Jurkat, Clone E6-1 (cell line): ENCODE measurements around the gene PRMT6. TPM values are rescaled to one million over a fixed set of nuclear protein-coding genes. Genes with fewer than 3 reads are reported as not detected.
"Not testable (repeated sequence)": the region's sequence is repeated elsewhere in the genome, so short reads cannot be mapped to it uniquely, and the experiment has no call there.

ENCODE experiments used
- DNase-seq: peaks from one replicate; pipeline ENCODE4 v3.0.0-alpha.2; 2011; ENCODE audit warnings: low read depth, low spot score
- H3K4me3 ChIP-seq: 2 replicates; pipeline ENCODE4 v1.5.1; 2011; ENCODE audit warnings: mild to moderate bottlenecking, low read length, control low read depth, moderate library complexity
- polyA plus RNA-seq: library from polyadenylated mRNA; unstranded; fragments of >200 nt; gene quantifications from one replicate; pipeline ENCODE4 v1.2.1, GENCODE V29; 2012; ENCODE audit warnings: missing spikeins; ENCODE audit not compliant: insufficient read length, insufficient read depth

PRMT6 gene
- 14.7 TPM for polyA plus RNA-seq

DNA sequence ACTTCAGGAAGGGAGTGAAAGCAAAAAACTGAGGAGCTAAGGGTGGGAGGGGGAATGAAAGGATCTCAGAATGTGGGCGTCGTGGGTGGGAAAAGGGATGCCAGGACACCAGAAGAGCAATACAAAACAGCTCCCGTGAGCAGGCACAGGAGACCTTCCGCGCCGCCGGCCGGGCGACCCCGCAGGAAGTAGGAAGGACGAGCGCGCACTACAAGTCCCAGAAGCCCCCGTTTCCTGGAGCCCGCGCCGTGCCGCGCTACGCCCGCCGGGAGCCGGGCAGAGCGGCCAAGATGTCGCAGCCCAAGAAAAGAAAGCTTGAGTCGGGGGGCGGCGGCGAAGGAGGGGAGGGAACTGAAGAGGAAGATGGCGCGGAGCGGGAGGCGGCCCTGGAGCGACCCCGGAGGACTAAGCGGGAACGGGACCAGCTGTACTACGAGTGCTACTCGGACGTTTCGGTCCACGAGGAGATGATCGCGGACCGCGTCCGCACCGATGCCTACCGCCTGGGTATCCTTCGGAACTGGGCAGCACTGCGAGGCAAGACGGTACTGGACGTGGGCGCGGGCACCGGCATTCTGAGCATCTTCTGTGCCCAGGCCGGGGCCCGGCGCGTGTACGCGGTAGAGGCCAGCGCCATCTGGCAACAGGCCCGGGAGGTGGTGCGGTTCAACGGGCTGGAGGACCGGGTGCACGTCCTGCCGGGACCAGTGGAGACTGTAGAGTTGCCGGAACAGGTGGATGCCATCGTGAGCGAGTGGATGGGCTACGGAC lies at the start of gene PRMT6:
Gene PRMT6, plus strand, starts transcription at position 249 of the 771 bp plus-strand sequence. Its CDS starts 42 bp downstream, at position 291.
- DNase-seq: peak; percentile 79
- peak within 1 kb of the TSS; percentile 97 for H3K4me3 ChIP-seq

DNA sequence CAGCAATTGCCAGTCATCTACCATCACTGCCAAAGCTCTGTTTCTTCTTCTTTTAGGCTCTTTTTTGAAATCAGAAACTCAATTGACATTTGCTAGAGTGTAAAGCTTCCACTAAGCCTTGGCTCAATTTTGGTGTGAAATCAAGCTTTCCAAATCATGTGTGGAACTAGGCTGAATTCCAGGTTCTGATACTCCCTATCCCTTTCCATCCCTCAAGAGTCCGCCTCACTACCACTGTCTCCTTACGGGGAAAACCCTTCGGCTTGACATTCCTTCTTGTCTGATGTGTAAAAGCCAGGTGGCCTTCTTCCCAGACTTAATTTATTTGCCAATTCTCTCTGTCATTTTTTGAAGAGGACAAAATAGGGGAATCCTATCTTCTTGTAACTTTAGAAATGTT lies 47.2 kb upstream of the PRMT6 start:
- no peak overlapping the region for H3K4me3 ChIP-seq
- DNase-seq: no peak

DNA sequence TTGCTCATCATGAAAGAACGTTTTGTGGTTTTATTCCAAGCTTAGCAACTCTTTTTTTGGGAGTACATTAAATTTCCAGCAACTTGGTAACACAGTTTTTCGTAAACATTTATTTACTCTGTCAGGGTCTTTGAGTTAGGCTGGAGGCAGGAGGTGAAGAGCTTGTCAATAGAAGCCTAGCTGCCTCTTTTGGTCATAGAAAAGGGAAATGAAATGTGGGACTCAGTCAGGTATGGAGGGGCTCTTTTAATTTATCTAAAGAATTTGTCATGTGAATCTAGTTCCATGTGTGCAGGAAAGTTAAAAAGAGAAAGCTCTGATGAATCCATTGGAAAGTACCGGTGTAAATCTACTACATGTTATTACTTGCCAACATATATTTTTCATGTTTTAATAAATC lies 45.9 kb upstream of the PRMT6 start:
- DNase-seq: no peak
- no peak overlapping the region for H3K4me3 ChIP-seq

DNA sequence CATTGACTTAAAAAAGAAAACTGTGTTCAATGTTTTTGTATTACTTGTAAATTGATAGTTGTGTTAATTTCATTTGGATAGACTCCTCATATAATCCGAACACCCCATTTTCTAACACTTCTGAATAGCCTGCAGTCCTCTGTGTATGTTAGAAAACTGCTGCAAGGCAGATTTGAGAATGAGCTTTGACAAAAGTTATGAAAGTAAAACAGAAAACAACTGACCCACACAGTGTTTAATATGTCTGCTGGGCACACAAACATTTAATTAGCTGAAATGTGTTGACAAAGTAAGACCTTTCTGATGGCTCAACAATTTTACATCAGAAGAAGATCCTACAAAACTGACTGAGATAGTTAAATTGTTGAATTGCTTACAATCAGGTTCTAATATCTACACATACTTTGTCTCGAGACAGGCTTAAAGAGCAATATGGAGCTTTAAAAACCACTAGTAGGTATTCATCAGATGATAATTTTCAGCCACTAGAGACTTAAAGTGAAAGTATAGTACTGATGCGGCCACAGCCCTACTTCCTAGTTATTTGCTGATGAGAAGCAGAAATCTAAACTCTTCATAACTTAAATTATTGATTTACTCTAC lies 40.0 kb upstream of the PRMT6 start:
- H3K4me3 ChIP-seq: no peak overlapping the region
- no peak for DNase-seq

DNA sequence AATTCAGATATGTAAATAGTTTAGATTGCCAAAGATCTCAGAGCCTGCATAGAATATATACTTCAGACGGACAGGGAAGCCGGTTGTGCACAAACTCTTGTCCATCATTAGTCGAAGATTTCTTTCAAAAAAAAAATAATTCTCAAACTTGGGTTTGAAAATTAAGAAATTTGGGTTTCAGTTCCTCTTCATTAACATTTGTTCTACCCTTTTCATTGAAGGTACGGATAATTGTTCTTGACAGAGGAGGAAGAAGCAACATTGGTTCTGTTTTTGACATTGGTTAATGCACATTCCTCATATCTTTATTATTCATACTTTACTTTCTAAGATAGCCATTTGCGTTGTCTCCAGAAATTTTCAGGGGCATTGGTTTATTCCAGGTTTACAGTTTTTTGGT lies 38.0 kb upstream of the PRMT6 start:
- no peak for DNase-seq
- no peak overlapping the region for H3K4me3 ChIP-seq

DNA sequence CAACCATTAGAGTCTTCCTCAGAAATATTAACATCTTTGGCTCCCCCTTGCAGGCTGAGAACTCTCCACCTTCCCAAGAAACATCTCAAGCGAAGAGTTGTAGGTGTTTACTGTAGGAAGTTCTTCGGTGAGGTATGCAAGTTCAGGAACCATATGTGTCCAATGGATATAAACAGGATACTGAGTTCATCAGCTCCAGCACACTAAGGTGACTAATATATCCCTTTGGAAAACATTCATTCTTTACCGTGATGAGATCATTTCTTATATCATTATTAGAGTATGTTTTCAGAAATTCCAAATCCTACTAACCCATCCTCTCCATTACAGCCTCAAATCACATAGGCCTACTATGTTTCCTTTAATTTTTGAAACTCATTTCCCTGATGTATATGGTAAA lies 37.3 kb upstream of the PRMT6 start:
- no peak for DNase-seq
- H3K4me3 ChIP-seq: no peak overlapping the region

DNA sequence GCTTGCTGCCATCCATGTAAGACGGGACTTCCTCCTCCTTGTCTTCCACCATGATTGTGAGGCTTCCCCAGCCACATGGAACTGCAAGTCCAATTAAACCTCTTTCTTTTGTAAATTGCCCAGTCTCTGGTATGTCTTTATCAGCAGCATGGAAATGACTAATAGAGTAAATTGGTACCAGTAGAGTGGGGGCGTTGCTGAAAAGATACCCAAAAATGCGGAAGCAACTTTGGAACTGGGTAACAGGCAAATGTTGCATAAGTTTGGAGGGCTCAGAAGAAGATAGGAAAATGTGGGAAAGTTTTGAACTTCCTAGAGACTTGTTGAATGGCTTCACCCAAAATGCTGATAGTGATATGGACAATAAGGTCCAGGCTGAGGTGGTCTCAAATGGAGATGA lies 17.6 kb upstream of the PRMT6 start:
- not testable (repeated sequence) for H3K4me3 ChIP-seq, DNase-seq

DNA sequence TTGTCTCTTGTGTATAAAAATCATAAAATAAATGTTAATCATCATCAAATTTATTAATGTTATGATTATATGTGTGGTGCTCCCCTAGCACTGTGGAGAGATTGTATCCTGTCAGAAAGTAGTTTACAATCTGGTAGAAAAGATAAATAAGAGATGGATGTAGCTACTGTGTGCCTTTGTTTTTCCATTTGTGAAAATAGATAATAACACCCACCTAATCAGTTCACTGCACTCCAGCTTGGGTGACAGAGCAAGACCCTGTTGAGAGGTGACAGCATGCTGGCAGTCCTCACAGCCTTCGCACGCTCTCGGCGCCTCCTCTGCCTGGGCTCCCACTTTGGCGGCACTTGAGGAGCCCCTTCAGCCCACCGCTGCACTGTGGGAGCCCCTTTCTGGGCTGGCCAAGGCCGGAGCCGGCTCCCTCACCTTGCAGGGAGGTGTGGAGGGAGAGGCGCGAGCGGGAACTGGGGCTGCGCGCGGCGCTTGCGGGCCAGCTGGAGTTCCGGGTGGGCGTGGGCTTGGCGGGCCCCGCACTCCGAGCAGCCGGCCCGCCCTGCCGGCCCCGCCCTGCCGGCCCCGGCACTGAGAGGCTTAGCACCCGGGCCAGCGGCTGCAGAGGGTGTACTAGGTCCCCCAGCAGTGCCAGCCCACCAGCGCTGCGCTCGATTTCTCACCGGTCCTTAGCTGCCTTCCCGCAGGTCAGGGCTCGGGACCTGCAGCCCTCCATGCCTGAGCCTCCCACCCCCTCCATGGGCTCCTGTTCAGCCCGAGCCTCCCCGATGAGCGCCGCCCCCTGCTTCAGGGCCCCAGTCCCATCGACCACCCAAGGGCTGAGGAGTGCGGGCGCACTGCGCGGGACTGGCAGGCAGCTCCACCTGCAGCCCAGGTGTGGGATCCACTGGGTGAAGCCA lies 11.9 kb upstream of the PRMT6 start:
- not testable (repeated sequence) for DNase-seq, H3K4me3 ChIP-seq

DNA sequence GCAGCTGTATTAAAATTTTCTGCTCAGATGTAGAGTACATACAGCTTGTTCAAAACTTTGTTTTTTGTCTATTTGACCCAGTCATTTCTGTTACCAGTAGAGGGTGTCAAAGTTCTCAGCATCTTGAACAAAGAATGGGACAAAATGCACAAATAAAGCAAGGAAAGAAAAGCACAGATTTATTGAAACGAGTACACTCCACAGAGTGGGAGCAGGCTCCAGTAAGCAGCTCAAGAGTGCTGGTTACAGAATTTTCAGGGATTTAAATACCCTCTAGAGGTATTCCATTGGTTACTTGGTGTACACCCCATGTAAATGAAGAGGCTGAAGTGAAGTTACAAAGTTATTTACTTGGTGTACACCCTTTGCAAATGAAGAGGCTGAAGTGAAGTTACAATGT lies 8.9 kb upstream of the PRMT6 start:
- no peak for DNase-seq
- H3K4me3 ChIP-seq: no peak overlapping the region

DNA sequence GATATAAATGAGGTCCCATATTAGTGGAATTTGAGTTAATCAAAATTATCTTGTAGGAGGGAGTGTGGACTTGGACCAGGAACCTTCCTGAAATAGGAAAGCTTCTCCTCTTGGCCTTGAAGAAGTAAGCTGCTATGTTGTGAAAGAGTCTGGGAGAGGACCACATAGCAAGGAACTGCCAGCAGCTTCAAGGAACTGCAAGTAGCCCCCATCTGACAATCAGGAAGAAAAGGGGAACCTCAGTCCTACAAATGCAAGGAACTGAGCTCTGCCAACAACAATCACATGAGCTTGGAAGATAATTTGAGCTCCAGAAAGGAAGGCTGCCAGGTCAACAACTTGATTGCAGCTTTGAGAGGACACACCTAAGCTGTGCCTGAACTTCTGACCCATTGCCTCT lies 8.2 kb upstream of the PRMT6 start:
- H3K4me3 ChIP-seq: no peak overlapping the region
- DNase-seq: no peak

DNA sequence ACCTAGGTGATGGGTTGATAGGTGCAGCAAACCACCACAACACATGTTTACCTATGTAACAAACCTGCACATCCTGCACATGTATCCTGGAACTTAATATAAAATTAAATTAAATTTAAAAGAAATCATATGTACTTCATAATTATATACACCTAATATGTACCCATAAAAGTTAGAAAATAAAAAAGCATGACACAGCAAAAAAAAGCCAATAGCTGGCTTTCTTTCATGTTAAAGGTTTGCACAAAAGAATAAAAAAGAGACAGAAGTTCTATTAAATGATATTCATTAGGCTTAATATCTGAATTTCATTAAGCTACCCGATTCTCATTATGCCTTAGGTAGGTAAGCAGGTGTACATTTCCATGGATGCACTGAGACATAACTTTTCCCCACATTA lies 5.2 kb upstream of the PRMT6 start:
- H3K4me3 ChIP-seq: no peak overlapping the region
- no peak for DNase-seq

DNA sequence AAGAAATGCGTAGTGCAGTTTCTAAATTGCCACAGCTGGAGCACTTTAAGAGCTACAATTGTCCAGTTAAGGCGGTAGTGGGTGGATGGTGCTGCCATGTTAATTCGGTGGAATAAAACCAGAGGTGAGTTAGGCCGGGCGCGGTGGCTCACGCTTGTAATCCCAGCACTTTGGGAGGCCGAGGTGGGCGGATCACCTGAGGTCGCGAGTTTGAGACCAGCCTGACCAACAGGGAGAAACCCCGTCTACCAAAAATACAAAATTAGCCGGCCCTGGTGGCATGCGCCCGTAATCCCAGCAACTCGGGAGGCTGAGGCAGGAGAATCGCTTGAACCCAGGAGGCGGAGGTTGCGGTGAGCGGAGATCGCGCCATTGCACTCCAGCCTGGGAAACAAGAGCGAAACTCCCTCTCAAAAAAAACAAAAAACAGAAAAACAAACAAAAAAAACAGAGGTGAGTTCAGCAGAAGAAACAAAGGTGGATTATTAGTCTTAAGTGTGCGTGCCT lies 502 bp upstream of the PRMT6 start:
- H3K4me3 ChIP-seq: peak overlapping the region; percentile 97
- not testable (repeated sequence) for DNase-seq

DNA sequence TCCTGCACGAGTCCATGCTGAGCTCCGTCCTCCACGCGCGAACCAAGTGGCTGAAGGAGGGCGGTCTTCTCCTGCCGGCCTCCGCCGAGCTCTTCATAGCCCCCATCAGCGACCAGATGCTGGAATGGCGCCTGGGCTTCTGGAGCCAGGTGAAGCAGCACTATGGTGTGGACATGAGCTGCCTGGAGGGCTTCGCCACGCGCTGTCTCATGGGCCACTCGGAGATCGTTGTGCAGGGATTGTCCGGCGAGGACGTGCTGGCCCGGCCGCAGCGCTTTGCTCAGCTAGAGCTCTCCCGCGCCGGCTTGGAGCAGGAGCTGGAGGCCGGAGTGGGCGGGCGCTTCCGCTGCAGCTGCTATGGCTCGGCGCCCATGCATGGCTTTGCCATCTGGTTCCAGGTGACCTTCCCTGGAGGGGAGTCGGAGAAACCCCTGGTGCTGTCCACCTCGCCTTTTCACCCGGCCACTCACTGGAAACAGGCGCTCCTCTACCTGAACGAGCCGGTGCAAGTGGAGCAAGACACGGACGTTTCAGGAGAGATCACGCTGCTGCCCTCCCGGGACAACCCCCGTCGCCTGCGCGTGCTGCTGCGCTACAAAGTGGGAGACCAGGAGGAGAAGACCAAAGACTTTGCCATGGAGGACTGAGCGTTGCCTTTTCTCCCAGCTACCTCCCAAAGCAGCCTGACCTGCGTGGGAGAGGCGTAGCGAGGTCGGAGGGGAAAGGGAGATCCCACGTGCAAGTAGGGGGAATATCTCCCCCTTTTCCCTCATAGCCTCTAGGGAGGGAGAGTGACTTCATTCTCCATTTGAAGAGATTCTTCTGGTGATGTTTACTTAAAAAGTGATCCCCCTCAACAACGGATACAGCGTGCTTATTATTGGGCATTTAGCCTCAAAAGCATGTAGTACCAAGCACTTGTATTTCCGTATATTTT lies 991 bp downstream of the PRMT6 start:
- peak overlapping the region; percentile 97 for H3K4me3 ChIP-seq
- DNase-seq: no peak

DNA sequence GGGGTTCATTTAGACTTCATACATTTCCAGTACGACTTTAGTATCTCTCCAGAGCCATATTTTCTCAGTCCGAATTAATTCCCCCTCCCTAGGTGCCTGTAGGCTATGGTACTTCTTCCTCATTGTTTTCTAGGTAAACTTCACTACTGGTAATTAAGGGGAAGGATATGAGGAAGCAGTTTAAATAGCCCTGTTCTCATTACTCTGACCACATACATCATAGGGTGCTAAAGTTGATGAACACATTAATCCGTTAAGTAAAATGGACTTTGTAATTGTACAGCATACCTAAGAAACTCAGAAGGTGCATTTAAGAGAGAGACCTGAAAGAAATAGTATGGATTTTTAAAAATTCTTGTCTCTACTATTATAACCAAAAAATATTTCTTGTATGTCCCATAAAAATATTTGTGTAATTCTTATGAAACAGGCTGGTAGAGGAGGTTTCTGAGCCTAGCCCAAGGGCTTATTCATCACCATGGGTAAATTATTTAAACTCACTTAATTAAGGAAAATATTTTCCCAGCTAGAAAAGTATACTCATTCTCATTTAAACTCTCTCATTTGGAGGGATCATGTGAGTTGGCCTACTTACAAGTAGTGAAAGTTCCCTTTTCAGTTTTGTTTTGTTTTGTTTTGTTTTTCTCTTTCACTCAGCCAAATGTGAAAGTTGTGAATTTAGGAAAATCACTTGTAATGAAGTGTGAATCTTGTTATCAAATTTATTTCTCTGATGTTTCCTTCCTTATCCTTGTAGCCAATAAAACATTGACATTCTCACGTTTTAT lies 2.0 kb downstream of the PRMT6 start:
- no peak for DNase-seq
- H3K4me3 ChIP-seq: no peak overlapping the region

DNA sequence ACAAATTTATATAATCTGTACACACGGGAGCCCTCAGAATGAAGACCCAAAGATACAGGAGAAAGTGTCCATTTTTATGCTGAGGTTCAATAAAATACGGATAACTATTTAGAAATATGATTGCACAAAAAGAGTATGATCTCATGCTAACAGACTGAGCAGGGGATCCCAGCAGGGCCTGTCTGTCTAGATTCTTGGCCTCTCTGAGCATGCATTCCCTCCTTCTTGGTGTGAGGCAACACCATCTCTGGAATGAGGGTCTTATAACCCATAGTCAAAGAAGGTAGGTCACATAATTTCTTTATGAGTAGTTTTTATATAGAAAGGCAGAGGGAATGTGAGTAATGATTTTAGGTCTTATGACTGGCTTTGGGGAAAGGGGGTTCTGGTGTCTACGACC lies 5.4 kb downstream of the PRMT6 start:
- no peak for DNase-seq
- H3K4me3 ChIP-seq: no peak overlapping the region

DNA sequence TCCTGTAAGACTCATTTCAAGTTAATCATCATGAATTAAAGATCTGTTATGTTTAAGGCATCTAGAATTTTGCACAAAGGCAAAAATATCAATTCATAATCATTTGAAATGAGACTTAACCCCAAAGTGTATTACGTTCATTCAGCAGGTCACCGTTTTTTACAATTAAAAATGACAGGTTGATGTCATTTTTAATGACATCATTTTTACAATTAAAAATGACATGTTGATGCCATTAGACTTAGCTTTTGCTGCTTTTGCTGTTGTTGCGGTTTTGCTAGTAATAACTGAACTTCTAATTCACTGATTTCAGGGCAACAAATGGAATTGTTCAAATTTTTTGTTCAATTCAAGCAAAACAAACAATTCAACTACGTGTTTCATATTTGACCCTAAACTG lies 17.0 kb downstream of the PRMT6 start:
- H3K4me3 ChIP-seq: no peak overlapping the region
- no peak for DNase-seq

DNA sequence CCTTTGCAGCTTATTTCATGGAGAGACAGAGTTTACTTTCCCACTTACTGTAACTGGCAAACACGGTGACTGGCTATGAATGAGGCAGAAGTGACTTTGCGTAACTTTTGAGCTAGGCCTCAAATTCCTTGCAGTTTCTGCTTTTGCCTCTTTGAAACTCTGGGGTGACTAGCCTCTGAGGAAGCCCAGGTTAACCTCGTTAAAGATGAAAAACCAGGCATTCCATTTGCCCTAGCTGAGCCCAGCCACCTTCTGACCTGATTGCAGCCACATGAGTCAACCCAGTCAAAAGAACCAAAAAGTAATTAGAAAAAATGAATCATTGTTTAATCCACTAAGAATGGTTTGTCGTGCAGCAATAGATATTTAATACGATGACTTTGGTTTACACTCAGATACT lies 20.4 kb downstream of the PRMT6 start:
- H3K4me3 ChIP-seq: no peak overlapping the region
- no peak for DNase-seq

DNA sequence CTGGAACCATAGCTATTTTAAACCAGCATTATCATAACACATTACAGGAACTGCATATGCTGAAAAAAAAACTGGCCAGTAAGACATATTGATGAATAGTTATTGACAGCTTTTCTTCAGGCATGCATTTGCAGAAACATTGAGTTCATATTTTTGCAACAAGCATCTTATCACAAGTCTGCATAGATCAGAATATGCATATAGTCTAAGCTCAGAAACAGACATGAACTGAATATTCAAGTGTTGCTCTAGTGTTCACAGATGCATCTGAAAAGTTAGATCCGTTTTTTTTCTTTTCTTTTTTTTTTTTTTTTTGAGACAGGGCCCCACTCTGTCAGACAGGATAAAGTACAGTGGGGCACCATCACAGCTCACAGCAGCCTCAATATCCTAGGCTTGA lies 22.8 kb downstream of the PRMT6 start:
- no peak overlapping the region for H3K4me3 ChIP-seq
- DNase-seq: no peak
